Hepatocyte (in vitro differentiated cells): ENCODE measurements around the gene CDC20B. TPM values are rescaled to one million over a fixed set of nuclear protein-coding genes. Genes with fewer than 3 reads are reported as not detected.

Experiments used
- DNase-seq: peaks from one replicate; pipeline ENCODE4 v3.0.0-alpha.2; 2016; ENCODE audit warnings: low spot score
- H2AFZ ChIP-seq: fragments of 200-600 bp; sonication (generic); 2 replicates; pipeline ENCODE4 v1.6.0; 2016; ENCODE audit warnings: antibody characterized with exemption, mild to moderate bottlenecking
- H3K27ac ChIP-seq: fragments of 200-600 bp; sonication (generic); 2 replicates; pipeline ENCODE4 v1.5.1; 2016; ENCODE audit warnings: mild to moderate bottlenecking
- H3K27me3 ChIP-seq: fragments of 200-600 bp; sonication (generic); 2 replicates; pipeline ENCODE4 v1.6.1; 2016
- H3K36me3 ChIP-seq: fragments of 200-600 bp; sonication (generic); replicated peaks from 2 replicates; pipeline ENCODE4 v1.5.1; 2016; ENCODE audit warnings: low read depth; ENCODE audit not compliant: insufficient read depth
- H3K4me1 ChIP-seq: fragments of 200-600 bp; sonication (generic); 2 replicates; pipeline ENCODE4 v1.5.1; 2016; ENCODE audit warnings: mild to moderate bottlenecking, moderate library complexity; ENCODE audit not compliant: insufficient read depth
- H3K4me2 ChIP-seq: fragments of 200-600 bp; sonication (generic); 2 replicates; pipeline ENCODE4 v1.6.0; 2016
- H3K4me3 ChIP-seq: fragments of 200-600 bp; sonication (generic); 2 replicates; pipeline ENCODE4 v1.5.1; 2016; ENCODE audit warnings: mild to moderate bottlenecking
- H3K79me2 ChIP-seq: fragments of 200-600 bp; sonication (generic); 2 replicates; pipeline ENCODE4 v1.6.0; 2017; ENCODE audit warnings: mild to moderate bottlenecking
- H3K9me2 ChIP-seq: fragments of 200-600 bp; sonication (generic); replicated peaks from 2 replicates; pipeline ENCODE4 v1.6.0; 2017; ENCODE audit warnings: mild to moderate bottlenecking; ENCODE audit not compliant: insufficient read depth
- H3K9me3 ChIP-seq: fragments of 200-600 bp; sonication (generic); 2 replicates; pipeline ENCODE4 v1.5.1; 2016; ENCODE audit warnings: low read depth, mild to moderate bottlenecking
- H4K20me1 ChIP-seq: fragments of 200-600 bp; sonication (generic); 2 replicates; pipeline ENCODE4 v1.6.0; 2016; ENCODE audit warnings: mild to moderate bottlenecking; ENCODE audit not compliant: insufficient read depth, poor library complexity, severe bottlenecking
- EZH2 ChIP-seq: fragments of 200-600 bp; sonication (generic); IDR thresholded peaks from 2 replicates; pipeline ENCODE4 v1.6.1; 2016; ENCODE audit warnings: antibody characterized with exemption, mild to moderate bottlenecking, borderline replicate concordance
- EZH2phosphoT487 ChIP-seq: fragments of 200-600 bp; sonication (generic); IDR thresholded peaks from one replicate; pipeline ENCODE4 v1.6.1; 2018; ENCODE audit warnings: antibody characterized with exemption, mild to moderate bottlenecking, low read depth, moderate library complexity; ENCODE audit not compliant: unreplicated experiment, severe bottlenecking
- WGBS: methylation state at CpG from one replicate; pipeline ENCODE4 v1.1.6; 2016; ENCODE audit warnings: low lambda C conversion rate; ENCODE audit errors: missing lambda C conversion rate; 5-methylcytosine and 5-hydroxymethylcytosine counted together
- microRNA counts: library from miRNA; unstranded; fragments of <30 nt; microRNA quantifications from one replicate; lab custom pipeline; 2017
- microRNA-seq: library from miRNA; unstranded; fragments of <30 nt; microRNA quantifications from one replicate; pipeline ENCODE4, GENCODE V29; 2017
- polyA plus RNA-seq: library from polyadenylated mRNA; unstranded; fragments of >200 nt; fragmentation: Nextera tagmentation; extraction: Ambion mirVana; gene quantifications from 2 replicates; pipeline ENCODE4 v1.2.1, GENCODE V29; 2016
- small RNA-seq: library from RNA; depleted of rRNA; stranded (forward); fragments of <200 nt; gene quantifications from one replicate; pipeline ENCODE3, GENCODE V24; 2014
- total RNA-seq: library from RNA; depleted of rRNA; stranded (reverse); fragments of >200 nt; gene quantifications from 2 replicates; pipeline ENCODE4 v1.2.3, GENCODE V29; 2014
- TF ChIP-seq, protein P1 (sequence below): fragments of 200-600 bp; sonication (generic); IDR thresholded peaks from 2 replicates; pipeline ENCODE4 v1.5.1; 2016; ENCODE audit warnings: antibody characterized with exemption, mild to moderate bottlenecking; ENCODE audit not compliant: poor library complexity

The CDC20B gene
- total and polyA plus RNA-seq, 2 experiments from 2014 or later: 0.30 TPM; not detected in 1

- Histone ChIP-seq H3K27ac (no peak overlapping the region), H3K27me3 (no peaks in the 10 kb centered on the region), H3K4me2 (no peak overlapping the region), H2AFZ (no peak overlapping the region), H3K9me2 (no peaks in the 10 kb centered on the region), H3K79me2 (no peaks in the 10 kb centered on the region), H4K20me1 (no peaks in the 10 kb centered on the region), H3K36me3 (no peaks in the 10 kb centered on the region), H3K4me1 (no peaks in the 10 kb centered on the region), H3K9me3 (no peaks in the 10 kb centered on the region), H3K4me3 (no peak overlapping the region)
- no peak for DNase-seq
- 92% methylated on average over 3 of the region's 3 CpGs for WGBS
- no peak for TF ChIP-seq EZH2phosphoT487
- TF ChIP-seq, protein P1, sequence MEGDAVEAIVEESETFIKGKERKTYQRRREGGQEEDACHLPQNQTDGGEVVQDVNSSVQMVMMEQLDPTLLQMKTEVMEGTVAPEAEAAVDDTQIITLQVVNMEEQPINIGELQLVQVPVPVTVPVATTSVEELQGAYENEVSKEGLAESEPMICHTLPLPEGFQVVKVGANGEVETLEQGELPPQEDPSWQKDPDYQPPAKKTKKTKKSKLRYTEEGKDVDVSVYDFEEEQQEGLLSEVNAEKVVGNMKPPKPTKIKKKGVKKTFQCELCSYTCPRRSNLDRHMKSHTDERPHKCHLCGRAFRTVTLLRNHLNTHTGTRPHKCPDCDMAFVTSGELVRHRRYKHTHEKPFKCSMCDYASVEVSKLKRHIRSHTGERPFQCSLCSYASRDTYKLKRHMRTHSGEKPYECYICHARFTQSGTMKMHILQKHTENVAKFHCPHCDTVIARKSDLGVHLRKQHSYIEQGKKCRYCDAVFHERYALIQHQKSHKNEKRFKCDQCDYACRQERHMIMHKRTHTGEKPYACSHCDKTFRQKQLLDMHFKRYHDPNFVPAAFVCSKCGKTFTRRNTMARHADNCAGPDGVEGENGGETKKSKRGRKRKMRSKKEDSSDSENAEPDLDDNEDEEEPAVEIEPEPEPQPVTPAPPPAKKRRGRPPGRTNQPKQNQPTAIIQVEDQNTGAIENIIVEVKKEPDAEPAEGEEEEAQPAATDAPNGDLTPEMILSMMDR: no peak
Observed at GRCh38 chr5:55064523-55064922, 108.5 kb downstream of the CDC20B start.

- Histone ChIP-seq H2AFZ (no peak overlapping the region), H3K4me3 (no peak overlapping the region), H3K27me3 (no peaks in the 10 kb centered on the region), H3K27ac (no peak overlapping the region), H3K9me2 (no peaks in the 10 kb centered on the region), H3K4me2 (no peak overlapping the region), H3K36me3 (no peaks in the 10 kb centered on the region), H3K9me3 (no peaks in the 10 kb centered on the region), H3K4me1 (no peaks in the 10 kb centered on the region), H3K79me2 (no peaks in the 10 kb centered on the region), H4K20me1 (no peaks in the 10 kb centered on the region)
- WGBS: 81% methylated on average over 2 of the region's 2 CpGs
- no peak for TF ChIP-seq EZH2phosphoT487
- no peak for TF ChIP-seq EZH2
- TF ChIP-seq, protein P1: no peak
- DNase-seq: no peak
Observed at GRCh38 chr5:55063899-55064298, 109.1 kb downstream of the CDC20B start.

- WGBS: 58% methylated on average over 5 of the region's 5 CpGs
- no peaks in the 10 kb centered on the region for H3K79me2 ChIP-seq
Observed at GRCh38 chr5:55063220-55063863, 109.6 kb downstream of the CDC20B start.

More at GRCh38 chr5:55063220-55063863, 109.6 kb downstream of the CDC20B start:
- Histone ChIP-seq H3K27ac (no peak overlapping the region), H2AFZ (no peak overlapping the region), H3K4me1 (no peaks in the 10 kb centered on the region), H3K27me3 (no peaks in the 10 kb centered on the region), H3K4me2 (no peak overlapping the region), H3K9me3 (no peaks in the 10 kb centered on the region), H3K9me2 (no peaks in the 10 kb centered on the region), H3K36me3 (no peaks in the 10 kb centered on the region), H4K20me1 (no peaks in the 10 kb centered on the region), H3K4me3 (no peak overlapping the region)
- no peak for DNase-seq
- TF ChIP-seq EZH2phosphoT487: no peak
- no peak for TF ChIP-seq EZH2
- TF ChIP-seq, protein P1: no peak

MicroRNA genes within 50 kb of the gene (microRNA counts, 767-probe panel; counts per million panel counts)
- microRNA hsa-miR-449a (lab: Ali Mortazavi, UCI): not detected
- not detected for microRNA hsa-miR-449b-5p (lab: Ali Mortazavi, UCI)
- not detected for microRNA hsa-miR-449c-5p (lab: Ali Mortazavi, UCI)

Small RNAs within 50 kb of the gene (microRNA-seq; reads per million reads assigned to microRNA genes)
- gene MIR449A (73.3 reads per million, percentile 58 among the genes with 10 or more reads in this experiment), gene MIR449B (1.3 reads per million), gene MIR449C (4.9 reads per million, percentile 8 among the genes with 10 or more reads in this experiment)

Small RNAs within 50 kb of the gene (small RNA-seq; reads per million reads assigned to genes)
- gene MIR449A: 0.99 reads per million, percentile 71 among the genes with 10 or more reads in this experiment
- gene MIR449B: not detected
- 1.8 reads per million, percentile 85 among the genes with 10 or more reads in this experiment for gene MIR449C

Other genes with a start within 250 kb of the CDC20B start
- gene ESM1, start 187.6 kb downstream of the CDC20B start, total RNA-seq: 2.2 and 2.6 TPM in 2 replicates
- 0.16 and 1.5 TPM in 2 replicates for gene ESM1, start 187.6 kb downstream of the CDC20B start, polyA plus RNA-seq
- gene GZMK, start 148.9 kb downstream of the CDC20B start, total RNA-seq: not detected in 2 replicates
- not detected in 2 replicates for gene GZMK, start 148.9 kb downstream of the CDC20B start, polyA plus RNA-seq
- not detected in 2 replicates for gene GZMA, start 70.5 kb downstream of the CDC20B start, total RNA-seq
- not detected in 2 replicates for gene GZMA, start 70.5 kb downstream of the CDC20B start, polyA plus RNA-seq
- 178 and 196 TPM in 2 replicates for gene GPX8, start 13.0 kb downstream of the CDC20B start, total RNA-seq
- 134 and 143 TPM in 2 replicates for gene GPX8, start 13.0 kb downstream of the CDC20B start, polyA plus RNA-seq
- not detected in 2 replicates for gene MCIDAS, start 54.1 kb upstream of the CDC20B start, total RNA-seq
- gene MCIDAS, start 54.1 kb upstream of the CDC20B start, polyA plus RNA-seq: 0.08 TPM in 1 of 2 replicates, not detected in the other
- gene CCNO, start 60.4 kb upstream of the CDC20B start, total RNA-seq: 0.12 and 0.13 TPM in 2 replicates
- 0.97 and 2.5 TPM in 2 replicates for gene CCNO, start 60.4 kb upstream of the CDC20B start, polyA plus RNA-seq
- 30.0 and 32.9 TPM in 2 replicates for gene DHX29, start 134.5 kb upstream of the CDC20B start, total RNA-seq
- gene DHX29, start 134.5 kb upstream of the CDC20B start, polyA plus RNA-seq: 46.5 and 48.4 TPM in 2 replicates
- 66.0 and 69.2 TPM in 2 replicates for gene MTREX, start 134.8 kb upstream of the CDC20B start, total RNA-seq
- gene MTREX, start 134.8 kb upstream of the CDC20B start, polyA plus RNA-seq: 19.0 and 27.1 TPM in 2 replicates